Measurements from ENCODE around the gene UBE2B. TPM values are rescaled to one million over a fixed set of nuclear protein-coding genes. Genes with fewer than 3 reads are reported as not detected.

Gene UBE2B
- total RNA-seq, 3 donors from 2014 or later (not counting 1 experiment from before 2014, with no cell fraction given), result 93.5 to 124 (median 116) TPM

- intact Hi-C loops (cut with micrococcal nuclease), result no loop called here
- Mint-ChIP-seq H3K36me3 (no peaks in the 10 kb centered on the region), H3K27me3 (ENCODE audit: low read depth in 2 of 2) (peaks cover 0 to 3% of the 10 kb centered on the region in 2 donors), H3K4me1 (peaks cover 12 to 13% of the 10 kb centered on the region in 2 donors), H3K27ac (peak overlapping the region in 1 of 2 donors; percentile 90), H3K9me3 (no peaks in the 10 kb centered on the region), H3K4me3 (no peak overlapping the region)
- 94% methylated on average over 7 of the region's 7 CpGs for WGBS (ENCODE audit: insufficient coverage)
- DNase-seq (no peak), ATAC-seq (no peak)
- no peak overlapping the region for H3K27ac ChIP-seq (ENCODE audit: low read length)
- peaks cover 17% of the 10 kb centered on the region for H3K4me1 ChIP-seq (ENCODE audit: control insufficient read depth, insufficient read depth, low read length)
- no peaks in the 10 kb centered on the region for H3K36me3 ChIP-seq (ENCODE audit: control insufficient read depth, insufficient read depth, low read length)
- H3K27me3 ChIP-seq (ENCODE audit: control insufficient read depth, insufficient read depth, low read length), result no peaks in the 10 kb centered on the region
- no peak overlapping the region for H3K4me3 ChIP-seq (ENCODE audit: low read length)
- no peaks in the 10 kb centered on the region for H3K9me3 ChIP-seq (ENCODE audit: control insufficient read depth, insufficient read depth, low read length)
- TF ChIP-seq, protein P1, sequence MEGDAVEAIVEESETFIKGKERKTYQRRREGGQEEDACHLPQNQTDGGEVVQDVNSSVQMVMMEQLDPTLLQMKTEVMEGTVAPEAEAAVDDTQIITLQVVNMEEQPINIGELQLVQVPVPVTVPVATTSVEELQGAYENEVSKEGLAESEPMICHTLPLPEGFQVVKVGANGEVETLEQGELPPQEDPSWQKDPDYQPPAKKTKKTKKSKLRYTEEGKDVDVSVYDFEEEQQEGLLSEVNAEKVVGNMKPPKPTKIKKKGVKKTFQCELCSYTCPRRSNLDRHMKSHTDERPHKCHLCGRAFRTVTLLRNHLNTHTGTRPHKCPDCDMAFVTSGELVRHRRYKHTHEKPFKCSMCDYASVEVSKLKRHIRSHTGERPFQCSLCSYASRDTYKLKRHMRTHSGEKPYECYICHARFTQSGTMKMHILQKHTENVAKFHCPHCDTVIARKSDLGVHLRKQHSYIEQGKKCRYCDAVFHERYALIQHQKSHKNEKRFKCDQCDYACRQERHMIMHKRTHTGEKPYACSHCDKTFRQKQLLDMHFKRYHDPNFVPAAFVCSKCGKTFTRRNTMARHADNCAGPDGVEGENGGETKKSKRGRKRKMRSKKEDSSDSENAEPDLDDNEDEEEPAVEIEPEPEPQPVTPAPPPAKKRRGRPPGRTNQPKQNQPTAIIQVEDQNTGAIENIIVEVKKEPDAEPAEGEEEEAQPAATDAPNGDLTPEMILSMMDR (IDR thresholded peaks at IDR 0.05), result no peak
Observed at GRCh38 chr5:134438721-134439123, 67.4 kb downstream of the UBE2B start.

- no peaks in the 10 kb centered on the region for H3K36me3 Mint-ChIP-seq
- no peak overlapping the region for H3K4me3 Mint-ChIP-seq
- peak overlapping the region in 1 of 2 donors; percentile 90 for H3K27ac Mint-ChIP-seq
- peaks cover 0 to 3% of the 10 kb centered on the region in 2 donors for H3K27me3 Mint-ChIP-seq (ENCODE audit: low read depth in 2 of 2)
- ATAC-seq (no peak), DNase-seq (no peak)
- peaks cover 17% of the 10 kb centered on the region for H3K4me1 ChIP-seq (ENCODE audit: control insufficient read depth, insufficient read depth, low read length)
- no peaks in the 10 kb centered on the region for H3K9me3 Mint-ChIP-seq
- peaks cover 12 to 13% of the 10 kb centered on the region in 2 donors for H3K4me1 Mint-ChIP-seq
- no peaks in the 10 kb centered on the region for H3K9me3 ChIP-seq (ENCODE audit: control insufficient read depth, insufficient read depth, low read length)
- TF ChIP-seq, protein P1 (IDR thresholded peaks at IDR 0.05), result no peak
- no peak overlapping the region for H3K27ac ChIP-seq (ENCODE audit: low read length)
- intact Hi-C loops (cut with micrococcal nuclease), result no loop called here
- WGBS (ENCODE audit: insufficient coverage), result 84% methylated on average over 7 of the region's 7 CpGs
- no peaks in the 10 kb centered on the region for H3K36me3 ChIP-seq (ENCODE audit: control insufficient read depth, insufficient read depth, low read length)
- H3K4me3 ChIP-seq (ENCODE audit: low read length), result no peak overlapping the region
- H3K27me3 ChIP-seq (ENCODE audit: control insufficient read depth, insufficient read depth, low read length), result no peaks in the 10 kb centered on the region
Observed at GRCh38 chr5:134439210-134439654, 67.9 kb downstream of the UBE2B start.

- peaks cover 17% of the 10 kb centered on the region for H3K4me1 ChIP-seq (ENCODE audit: control insufficient read depth, insufficient read depth, low read length)
Observed at GRCh38 chr5:134440201-134440755, 68.9 kb downstream of the UBE2B start.

More at GRCh38 chr5:134440201-134440755, 68.9 kb downstream of the UBE2B start:
- Mint-ChIP-seq H3K9me3 (no peaks in the 10 kb centered on the region), H3K4me3 (no peak overlapping the region), H3K27ac (no peak overlapping the region), H3K4me1 (peaks cover 12 to 13% of the 10 kb centered on the region in 2 donors), H3K36me3 (no peaks in the 10 kb centered on the region), H3K27me3 (ENCODE audit: low read depth in 2 of 2) (peaks cover 0 to 3% of the 10 kb centered on the region in 2 donors)
- TF ChIP-seq, protein P1 (IDR thresholded peaks at IDR 0.05), result no peak
- DNase-seq, result no peak
- Histone ChIP-seq H3K9me3 (ENCODE audit: control insufficient read depth, insufficient read depth, low read length) (no peaks in the 10 kb centered on the region), H3K27me3 (ENCODE audit: control insufficient read depth, insufficient read depth, low read length) (no peaks in the 10 kb centered on the region), H3K36me3 (ENCODE audit: control insufficient read depth, insufficient read depth, low read length) (no peaks in the 10 kb centered on the region), H3K27ac (ENCODE audit: low read length) (no peak overlapping the region), H3K4me3 (ENCODE audit: low read length) (no peak overlapping the region)
- intact Hi-C loops (cut with micrococcal nuclease), result no loop called here
- ATAC-seq, result no peak
- WGBS (ENCODE audit: insufficient coverage), result 77% methylated on average over 3 of the region's 3 CpGs

Other genes with a start within 250 kb of the UBE2B start
- 100 to 1,000 TPM; 301 to 338 (median 315) TPM for gene SKP1, start 194.6 kb upstream of the UBE2B start, total RNA-seq
- gene PPP2CA, start 145.5 kb upstream of the UBE2B start, total RNA-seq, result 100 to 1,000 TPM; 188 to 205 (median 191) TPM
- gene CDKL3, start 4.4 kb upstream of the UBE2B start, total RNA-seq, result 1 to 10 TPM in 1 of 3 donors, under 1 TPM in 1, not detected in 1; 0.63 to 2.2 TPM
- 10 to 100 TPM; 12.3 to 15.5 (median 13.4) TPM for gene CDKN2AIPNL, start 40.3 kb downstream of the UBE2B start, total RNA-seq
- 100 to 1,000 TPM; 130 to 174 (median 173) TPM for gene JADE2, start 154.1 kb downstream of the UBE2B start, total RNA-seq

All from natural killer cell (primary cell).